Type B pancreatic cell (in vitro differentiated cells): Measurements from ENCODE around the gene POLR3K. TPM values are rescaled to one million over a fixed set of nuclear protein-coding genes. Genes with fewer than 3 reads are reported as not detected.
A peak's percentile ranks its signal among the peaks of the same experiment; 100 is the strongest.

Experiments used
- DNase-seq: peaks from one replicate; pipeline ENCODE4 v3.0.0; 2021; ENCODE audit warnings: mixed read lengths; ENCODE audit not compliant: unreplicated experiment; ENCODE audit errors: extremely low spot score
- H3K27ac Mint-ChIP-seq: 2 replicates; pipeline ENCODE4 v1.8.0; 2021; ENCODE audit warnings: mild to moderate bottlenecking, mixed read lengths
- H3K27me3 Mint-ChIP-seq: 2 replicates; pipeline ENCODE4 v1.8.0; 2021; ENCODE audit warnings: mixed read lengths
- H3K36me3 Mint-ChIP-seq: 2 replicates; pipeline ENCODE4 v1.8.0; 2021; ENCODE audit warnings: mixed read lengths
- H3K4me1 Mint-ChIP-seq: one replicate; pipeline ENCODE4 v1.8.0; 2021; ENCODE audit warnings: mixed read lengths; ENCODE audit not compliant: unreplicated experiment
- H3K4me3 Mint-ChIP-seq: 2 replicates; pipeline ENCODE4 v1.8.0; 2021; ENCODE audit warnings: mild to moderate bottlenecking, mixed read lengths
- H3K9me3 Mint-ChIP-seq: 2 replicates; pipeline ENCODE4 v1.8.0; 2021; ENCODE audit warnings: mixed read lengths
- long read RNA-seq: library from polyadenylated mRNA; unstranded; transcript quantifications from one replicate; pipeline ENCODE4 v2.0.0, GENCODE V29; 2020
- total RNA-seq: library from RNA; stranded (reverse); gene quantifications from 2 replicates; pipeline ENCODE4 v1.2.1, GENCODE V29; 2021; ENCODE audit warnings: low replicate concordance
- TF ChIP-seq, protein P1 (sequence below): fragments of 200-600 bp; sonication (generic); conservative IDR thresholded peaks from 2 replicates; pipeline ENCODE4 v1.5.0; 2021; ENCODE audit warnings: antibody characterized with exemption, mild to moderate bottlenecking

POLR3K gene
- 12.6 and 17.6 TPM in 2 replicates for total RNA-seq
- long read RNA-seq, transcript POLR3K-201 (3 exons, 1,392 nt), result major isoform, 10 of 10 reads
- long read RNA-seq, partial matches to known transcripts, result 0 of 10 reads
- long read RNA-seq, other reads (novel, unspliced or antisense), result 0 of 10 reads

DNA sequence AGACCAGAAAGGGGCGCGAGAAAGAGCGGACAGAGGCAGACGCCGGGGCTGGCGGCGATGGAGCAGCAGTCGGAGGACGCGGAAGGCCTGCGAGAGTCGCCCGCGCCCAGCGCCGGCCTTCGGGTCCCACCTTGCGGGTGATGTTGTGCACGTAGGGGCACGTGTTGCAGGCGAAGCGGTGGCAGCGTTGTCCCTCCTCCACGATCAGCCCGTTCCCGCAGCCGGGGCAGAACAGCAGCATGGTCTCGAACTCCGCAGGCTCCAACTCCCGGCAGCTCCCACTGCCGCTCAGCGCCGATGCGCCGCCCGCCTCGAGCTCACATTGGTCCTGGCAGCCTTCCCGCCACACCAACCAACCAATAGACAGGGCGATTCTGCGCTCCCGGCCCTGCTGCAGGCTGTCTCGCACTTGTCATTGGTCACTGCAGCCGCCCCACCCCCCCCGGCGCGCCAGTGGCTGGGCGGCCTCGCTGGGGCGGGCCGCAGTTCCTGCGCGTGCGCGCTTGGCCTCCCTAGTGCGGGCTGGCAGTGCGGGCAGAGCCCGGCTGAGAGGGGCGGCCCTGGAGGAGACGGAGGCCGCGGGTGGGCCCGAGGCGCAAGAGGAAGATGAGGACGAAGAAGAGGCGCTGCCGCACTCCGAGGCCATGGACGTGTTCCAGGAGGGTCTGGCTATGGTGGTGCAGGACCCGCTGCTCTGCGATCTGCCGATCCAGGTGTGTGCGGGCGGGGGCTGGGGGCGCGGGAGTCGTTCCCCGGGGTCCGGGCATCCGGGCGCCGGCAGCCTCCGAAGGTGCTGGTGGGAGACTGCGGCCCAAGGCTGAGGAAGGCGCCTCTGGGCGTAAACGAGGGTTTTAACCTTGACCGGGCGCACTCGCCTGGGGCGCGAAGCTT is at the start of gene POLR3K, which contains the start of gene SNRNP25:
Gene POLR3K, minus strand, starts transcription at position 263 of the 891 bp plus-strand sequence. Its CDS starts 22 bp downstream, at position 241.
Gene SNRNP25, plus strand, starts transcription at position 483 of the 891 bp plus-strand sequence. Its CDS starts 189 bp downstream, at position 672.
- DNase-seq, result peak; percentile 98
- peaks cover 11% of the 10 kb centered on the region for H3K4me1 Mint-ChIP-seq
- H3K4me3 Mint-ChIP-seq, result peak within 1 kb of the TSS; percentile 99
- TF ChIP-seq, protein P1, sequence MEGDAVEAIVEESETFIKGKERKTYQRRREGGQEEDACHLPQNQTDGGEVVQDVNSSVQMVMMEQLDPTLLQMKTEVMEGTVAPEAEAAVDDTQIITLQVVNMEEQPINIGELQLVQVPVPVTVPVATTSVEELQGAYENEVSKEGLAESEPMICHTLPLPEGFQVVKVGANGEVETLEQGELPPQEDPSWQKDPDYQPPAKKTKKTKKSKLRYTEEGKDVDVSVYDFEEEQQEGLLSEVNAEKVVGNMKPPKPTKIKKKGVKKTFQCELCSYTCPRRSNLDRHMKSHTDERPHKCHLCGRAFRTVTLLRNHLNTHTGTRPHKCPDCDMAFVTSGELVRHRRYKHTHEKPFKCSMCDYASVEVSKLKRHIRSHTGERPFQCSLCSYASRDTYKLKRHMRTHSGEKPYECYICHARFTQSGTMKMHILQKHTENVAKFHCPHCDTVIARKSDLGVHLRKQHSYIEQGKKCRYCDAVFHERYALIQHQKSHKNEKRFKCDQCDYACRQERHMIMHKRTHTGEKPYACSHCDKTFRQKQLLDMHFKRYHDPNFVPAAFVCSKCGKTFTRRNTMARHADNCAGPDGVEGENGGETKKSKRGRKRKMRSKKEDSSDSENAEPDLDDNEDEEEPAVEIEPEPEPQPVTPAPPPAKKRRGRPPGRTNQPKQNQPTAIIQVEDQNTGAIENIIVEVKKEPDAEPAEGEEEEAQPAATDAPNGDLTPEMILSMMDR, result no peak
- H3K27ac Mint-ChIP-seq, result peak within 1 kb of the TSS; percentile 97
- H3K9me3 Mint-ChIP-seq, result no peaks in the 10 kb centered on the region
- peaks cover 23% of the 10 kb centered on the region for H3K36me3 Mint-ChIP-seq
- H3K27me3 Mint-ChIP-seq, result no peaks in the 10 kb centered on the region

DNA sequence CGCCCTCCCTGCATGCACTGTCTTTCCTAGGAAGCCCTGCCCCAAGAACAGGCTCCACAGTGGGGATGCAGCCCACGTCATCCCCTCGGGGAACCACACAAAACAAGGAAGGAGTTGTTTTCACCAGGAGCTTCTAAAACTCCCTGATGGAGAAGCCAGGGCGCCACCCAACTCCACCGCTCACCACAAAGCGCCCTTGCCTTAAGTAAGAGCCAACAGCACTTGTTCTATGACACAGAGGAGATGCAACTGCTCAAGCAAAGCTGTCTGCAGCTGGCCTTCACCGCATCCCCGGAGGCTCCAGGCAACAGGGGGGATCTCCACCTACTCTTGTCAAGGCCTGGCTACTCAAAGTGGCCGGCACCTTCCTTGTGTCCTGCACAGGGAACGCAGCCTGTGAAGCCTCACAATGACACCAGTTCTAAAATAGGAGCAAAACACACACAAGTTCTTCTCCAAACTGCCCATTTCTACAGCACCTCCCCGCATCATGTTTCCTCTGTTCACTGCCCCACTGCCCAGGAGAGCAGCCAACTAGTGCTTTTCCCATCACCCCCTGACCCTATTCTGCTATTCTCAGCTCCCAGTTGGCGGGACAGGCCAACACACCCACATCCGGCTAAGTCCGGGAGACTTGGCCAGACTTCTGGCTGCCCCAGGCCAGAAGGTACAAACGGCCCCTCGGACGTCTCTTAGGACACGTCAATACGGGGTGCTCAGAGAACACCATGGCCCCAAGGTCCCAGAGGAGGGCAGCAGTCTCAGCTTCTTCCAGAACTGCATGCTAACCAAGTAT is 48.9 kb upstream of the POLR3K start:
- Mint-ChIP-seq H3K36me3 (peaks cover 4% of the 10 kb centered on the region), H3K4me1 (peaks cover 4% of the 10 kb centered on the region), H3K27me3 (no peaks in the 10 kb centered on the region), H3K9me3 (no peaks in the 10 kb centered on the region), H3K4me3 (no peak overlapping the region), H3K27ac (no peak overlapping the region)
- TF ChIP-seq, protein P1, result no peak
- no peak for DNase-seq

GRCh38 chr16:101586-101985 is 48.2 kb upstream of the POLR3K start:
- DNase-seq, result no peak
- Mint-ChIP-seq H3K4me1 (no peaks in the 10 kb centered on the region), H3K4me3 (no peak overlapping the region), H3K36me3 (no peaks in the 10 kb centered on the region), H3K9me3 (no peaks in the 10 kb centered on the region), H3K27ac (no peak overlapping the region), H3K27me3 (no peaks in the 10 kb centered on the region)
- TF ChIP-seq, protein P1, result no peak

GRCh38 chr16:100989-101388 is 47.6 kb upstream of the POLR3K start:
- H3K27me3 Mint-ChIP-seq, result no peaks in the 10 kb centered on the region
- H3K36me3 Mint-ChIP-seq, result no peaks in the 10 kb centered on the region
- no peak overlapping the region for H3K27ac Mint-ChIP-seq
- no peak overlapping the region for H3K4me3 Mint-ChIP-seq
- no peak for DNase-seq
- TF ChIP-seq, protein P1, result no peak
- no peaks in the 10 kb centered on the region for H3K4me1 Mint-ChIP-seq
- no peaks in the 10 kb centered on the region for H3K9me3 Mint-ChIP-seq

- Mint-ChIP-seq H3K9me3 (no peaks in the 10 kb centered on the region), H3K4me3 (no peak overlapping the region), H3K36me3 (no peaks in the 10 kb centered on the region), H3K4me1 (no peaks in the 10 kb centered on the region), H3K27me3 (no peaks in the 10 kb centered on the region), H3K27ac (no peak overlapping the region)
- no peak for DNase-seq
- TF ChIP-seq, protein P1, result no peak
These were observed 44.4 kb upstream of the POLR3K start for GRCh38 chr16:97822-98221.
